Measurements from ENCODE around the gene PARVB. TPM values are rescaled to one million over a fixed set of nuclear protein-coding genes. Genes with fewer than 3 reads are reported as not detected.

Gene PARVB
- total RNA-seq, 1 donor from 2014 or later = 4.4 TPM

- Mint-ChIP-seq H3K27me3 (ENCODE audit: unreplicated experiment) (no peaks in the 10 kb centered on the region), H3K27ac (ENCODE audit: unreplicated experiment) (no peak overlapping the region), H3K36me3 (ENCODE audit: unreplicated experiment) (no peaks in the 10 kb centered on the region), H3K4me3 (ENCODE audit: unreplicated experiment) (no peak overlapping the region), H3K9me3 (ENCODE audit: unreplicated experiment) (peaks cover 2% of the 10 kb centered on the region), H3K4me1 (ENCODE audit: unreplicated experiment) (no peaks in the 10 kb centered on the region)
- TF ChIP-seq, protein P1, sequence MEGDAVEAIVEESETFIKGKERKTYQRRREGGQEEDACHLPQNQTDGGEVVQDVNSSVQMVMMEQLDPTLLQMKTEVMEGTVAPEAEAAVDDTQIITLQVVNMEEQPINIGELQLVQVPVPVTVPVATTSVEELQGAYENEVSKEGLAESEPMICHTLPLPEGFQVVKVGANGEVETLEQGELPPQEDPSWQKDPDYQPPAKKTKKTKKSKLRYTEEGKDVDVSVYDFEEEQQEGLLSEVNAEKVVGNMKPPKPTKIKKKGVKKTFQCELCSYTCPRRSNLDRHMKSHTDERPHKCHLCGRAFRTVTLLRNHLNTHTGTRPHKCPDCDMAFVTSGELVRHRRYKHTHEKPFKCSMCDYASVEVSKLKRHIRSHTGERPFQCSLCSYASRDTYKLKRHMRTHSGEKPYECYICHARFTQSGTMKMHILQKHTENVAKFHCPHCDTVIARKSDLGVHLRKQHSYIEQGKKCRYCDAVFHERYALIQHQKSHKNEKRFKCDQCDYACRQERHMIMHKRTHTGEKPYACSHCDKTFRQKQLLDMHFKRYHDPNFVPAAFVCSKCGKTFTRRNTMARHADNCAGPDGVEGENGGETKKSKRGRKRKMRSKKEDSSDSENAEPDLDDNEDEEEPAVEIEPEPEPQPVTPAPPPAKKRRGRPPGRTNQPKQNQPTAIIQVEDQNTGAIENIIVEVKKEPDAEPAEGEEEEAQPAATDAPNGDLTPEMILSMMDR (IDR thresholded peaks at IDR 0.05) = no peak
- DNase-seq (ENCODE audit: extremely low spot score, unreplicated experiment) = no peak
Measured at GRCh38 chr22:44116331-44116730, 92.2 kb downstream of the PARVB start.

DNA sequence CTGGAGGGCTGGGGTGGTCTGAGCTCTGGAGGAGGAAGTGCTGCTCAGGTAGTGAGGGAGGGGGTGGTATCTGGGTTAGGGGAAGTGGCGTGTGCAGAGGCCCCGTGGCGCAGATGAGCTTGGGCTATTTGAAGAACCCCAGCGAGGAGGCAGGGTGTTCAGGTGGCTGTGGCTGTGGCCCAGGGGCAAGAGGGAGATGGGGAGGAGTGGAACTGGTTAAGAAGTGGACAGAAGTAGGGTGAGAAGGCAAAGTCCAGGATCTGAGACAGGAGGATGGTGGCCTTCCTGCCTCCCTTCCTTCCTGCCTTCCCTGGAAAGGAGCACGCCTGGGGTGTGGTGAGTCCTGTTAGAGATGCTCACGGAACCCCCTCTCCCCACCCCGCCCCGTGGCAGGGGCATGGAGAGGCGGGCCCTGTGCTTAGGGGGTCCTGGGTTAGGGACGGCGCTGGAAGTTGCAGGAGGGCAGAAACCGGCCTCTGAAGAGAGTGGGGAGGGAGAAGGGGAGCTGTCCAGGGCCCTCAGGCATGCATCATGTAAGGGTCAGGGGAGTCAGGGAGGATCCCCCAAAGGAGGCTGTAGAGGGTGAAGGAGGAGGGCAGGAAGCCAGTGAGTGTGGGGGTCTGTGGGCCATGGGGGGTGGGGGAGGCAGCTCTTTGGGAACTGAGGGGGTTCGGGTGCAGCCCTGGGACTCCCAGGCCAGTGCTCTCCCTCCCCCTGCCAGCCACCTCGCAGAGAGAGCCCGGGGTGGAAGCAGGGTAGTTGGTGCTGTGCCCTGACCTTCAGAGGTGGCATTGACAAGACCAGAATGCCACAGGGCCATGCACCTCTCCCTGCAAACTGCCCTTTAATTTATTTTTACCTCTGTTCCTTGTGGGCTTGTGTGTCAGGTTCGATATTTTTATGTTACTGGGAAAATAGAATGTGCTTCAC lies 92.9 kb downstream of the PARVB start:
- no peaks in the 10 kb centered on the region for H3K4me1 Mint-ChIP-seq (ENCODE audit: unreplicated experiment)
- no peak for DNase-seq (ENCODE audit: extremely low spot score, unreplicated experiment)
- no peaks in the 10 kb centered on the region for H3K27me3 Mint-ChIP-seq (ENCODE audit: unreplicated experiment)
- no peaks in the 10 kb centered on the region for H3K36me3 Mint-ChIP-seq (ENCODE audit: unreplicated experiment)
- TF ChIP-seq, protein P1 (IDR thresholded peaks at IDR 0.05) = no peak
- no peak overlapping the region for H3K27ac Mint-ChIP-seq (ENCODE audit: unreplicated experiment)
- peaks cover 5% of the 10 kb centered on the region for H3K9me3 Mint-ChIP-seq (ENCODE audit: unreplicated experiment)
- no peak overlapping the region for H3K4me3 Mint-ChIP-seq (ENCODE audit: unreplicated experiment)

GRCh38 chr22:44117746-44118145 lies 93.6 kb downstream of the PARVB start:
- no peak for DNase-seq (ENCODE audit: extremely low spot score, unreplicated experiment)
- peaks cover 8% of the 10 kb centered on the region for H3K9me3 Mint-ChIP-seq (ENCODE audit: unreplicated experiment)
- TF ChIP-seq, protein P1 (IDR thresholded peaks at IDR 0.05) = no peak
- no peaks in the 10 kb centered on the region for H3K36me3 Mint-ChIP-seq (ENCODE audit: unreplicated experiment)
- H3K4me3 Mint-ChIP-seq (ENCODE audit: unreplicated experiment) = no peak overlapping the region
- no peaks in the 10 kb centered on the region for H3K27me3 Mint-ChIP-seq (ENCODE audit: unreplicated experiment)
- H3K27ac Mint-ChIP-seq (ENCODE audit: unreplicated experiment) = no peak overlapping the region
- H3K4me1 Mint-ChIP-seq (ENCODE audit: unreplicated experiment) = no peaks in the 10 kb centered on the region

DNA sequence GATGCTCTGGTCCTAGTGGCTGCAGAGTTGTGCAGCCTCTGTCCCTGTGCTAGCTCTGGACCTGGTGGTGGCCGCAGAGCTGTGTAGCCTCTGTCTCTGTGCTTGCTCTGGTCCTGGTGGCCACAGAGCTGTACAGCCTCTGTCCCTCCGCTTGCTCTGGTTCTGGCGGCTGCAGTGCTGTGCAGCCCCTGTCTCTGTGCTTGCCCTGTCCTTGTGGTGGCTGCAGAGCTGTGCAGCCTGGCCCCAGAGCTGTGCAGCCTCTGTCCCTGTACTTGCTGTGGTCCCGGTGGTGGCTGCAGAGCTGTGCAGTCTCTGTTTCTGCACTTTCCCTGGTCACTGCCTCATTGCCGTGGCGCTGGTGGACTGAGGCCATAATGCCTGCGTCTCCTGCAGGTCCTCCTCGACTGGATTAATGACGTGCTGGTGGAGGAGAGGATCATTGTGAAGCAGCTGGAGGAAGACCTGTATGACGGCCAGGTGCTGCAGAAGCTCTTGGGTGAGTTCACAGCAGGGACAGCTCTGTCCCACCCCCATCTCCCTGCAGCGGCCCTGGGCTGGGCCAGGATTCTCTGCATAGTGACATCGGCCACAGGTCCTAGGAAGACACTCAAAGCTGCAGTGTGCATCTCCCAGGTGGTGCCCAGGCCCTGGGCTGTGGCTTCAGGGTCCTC lies 94.7 kb downstream of the PARVB start:
- peaks cover 12% of the 10 kb centered on the region for H3K9me3 Mint-ChIP-seq (ENCODE audit: unreplicated experiment)
- H3K27me3 Mint-ChIP-seq (ENCODE audit: unreplicated experiment) = no peaks in the 10 kb centered on the region
- no peaks in the 10 kb centered on the region for H3K4me1 Mint-ChIP-seq (ENCODE audit: unreplicated experiment)
- no peaks in the 10 kb centered on the region for H3K36me3 Mint-ChIP-seq (ENCODE audit: unreplicated experiment)
- no peak overlapping the region for H3K27ac Mint-ChIP-seq (ENCODE audit: unreplicated experiment)
- no peak for DNase-seq (ENCODE audit: extremely low spot score, unreplicated experiment)
- H3K4me3 Mint-ChIP-seq (ENCODE audit: unreplicated experiment) = no peak overlapping the region
- TF ChIP-seq, protein P1 (IDR thresholded peaks at IDR 0.05) = no peak
